Cardiac muscle cell (in vitro differentiated cells and primary cell): ENCODE results near the gene SDHC. TPM values are rescaled to one million over a fixed set of nuclear protein-coding genes. Genes with fewer than 3 reads are reported as not detected.

Source experiments
- DNase-seq, 2 donors: peaks; one replicate each; pipeline versions ENCODE4 v3.0.0 to v3.0.0-alpha.2; 2010 to 2017; ENCODE audit warnings: low read depth in 1 of 2, low spot score in 1 of 2
- H3K27ac ChIP-seq: fragments of 200-600 bp; sonication (generic); 2 replicates; pipeline ENCODE4 v1.5.1; 2016
- H3K27me3 ChIP-seq: fragments of 200-600 bp; sonication (generic); 2 replicates; pipeline ENCODE4 v1.6.0; 2016; ENCODE audit warnings: control low read depth
- H3K36me3 ChIP-seq: fragments of 200-600 bp; sonication (generic); 2 replicates; pipeline ENCODE4 v1.5.1; 2016; ENCODE audit warnings: control low read depth
- H3K4me1 ChIP-seq: fragments of 200-600 bp; sonication (generic); 2 replicates; pipeline ENCODE4 v1.8.1; 2017; ENCODE audit warnings: low read depth, mild to moderate bottlenecking, mixed run types
- H3K4me3 ChIP-seq: fragments of 200-600 bp; sonication (generic); 2 replicates; pipeline ENCODE4 v1.5.1; 2016; ENCODE audit warnings: mild to moderate bottlenecking
- H3K9me3 ChIP-seq: fragments of 200-600 bp; sonication (generic); 2 replicates; pipeline ENCODE4 v1.5.1; 2017; ENCODE audit warnings: low read depth, mild to moderate bottlenecking, control low read depth
- CTCF ChIP-seq: IDR thresholded peaks from 2 replicates; pipeline ENCODE4 v1.5.1; 2012; ENCODE audit warnings: low read depth, mild to moderate bottlenecking, low read length
- polyA plus RNA-seq: library from polyadenylated mRNA; unstranded; fragments of >200 nt; fragmentation: Nextera tagmentation; extraction: Ambion mirVana; gene quantifications from 2 replicates; pipeline ENCODE4 v1.2.1, GENCODE V29; 2016
- total RNA-seq: library from RNA; depleted of rRNA; stranded (reverse); fragments of >200 nt; gene quantifications from 2 replicates; pipeline ENCODE4 v1.2.3, GENCODE V29; 2016

The SDHC gene
- total and polyA plus RNA-seq, 2 experiments from 2014 or later, result 22.5 to 333 TPM

GRCh38 chr1:161300478-161300877 is 13.7 kb upstream of the SDHC start:
- DNase-seq, result no peak
- no peak overlapping the region for H3K4me3 ChIP-seq
- H3K27ac ChIP-seq, result no peak overlapping the region
- H3K4me1 ChIP-seq, result peaks cover 7% of the 10 kb centered on the region
- TF ChIP-seq CTCF, result no peak
- no peaks in the 10 kb centered on the region for H3K27me3 ChIP-seq
- no peaks in the 10 kb centered on the region for H3K36me3 ChIP-seq
- no peaks in the 10 kb centered on the region for H3K9me3 ChIP-seq

GRCh38 chr1:161304927-161305866 is 9.0 kb upstream of the SDHC start:
- Histone ChIP-seq H3K27me3 (no peaks in the 10 kb centered on the region), H3K36me3 (no peaks in the 10 kb centered on the region), H3K27ac (no peak overlapping the region), H3K9me3 (no peaks in the 10 kb centered on the region), H3K4me1 (peaks cover 10% of the 10 kb centered on the region), H3K4me3 (peak overlapping the region; percentile 76)
- TF ChIP-seq CTCF, result no peak
- DNase-seq, result no peak

- peak; percentile 36 for TF ChIP-seq CTCF
- H3K36me3 ChIP-seq, result no peaks in the 10 kb centered on the region
- H3K4me3 ChIP-seq, result peak overlapping the region; percentile 76
- H3K9me3 ChIP-seq, result no peaks in the 10 kb centered on the region
- H3K4me1 ChIP-seq, result peaks cover 10% of the 10 kb centered on the region
- H3K27ac ChIP-seq, result no peak overlapping the region
- DNase-seq, result peak; percentile 71 to 83
- H3K27me3 ChIP-seq, result no peaks in the 10 kb centered on the region
Measured at GRCh38 chr1:161305867-161306519, 8.2 kb upstream of the SDHC start.

GRCh38 chr1:161307230-161307768 is 6.9 kb upstream of the SDHC start:
- TF ChIP-seq CTCF, result no peak
- Histone ChIP-seq H3K27ac (no peak overlapping the region), H3K4me3 (no peak overlapping the region)

GRCh38 chr1:161307892-161308638 is 6.1 kb upstream of the SDHC start:
- Histone ChIP-seq H3K27me3 (no peaks in the 10 kb centered on the region), H3K27ac (no peak overlapping the region), H3K4me3 (no peak overlapping the region), H3K9me3 (no peaks in the 10 kb centered on the region), H3K4me1 (peaks cover 10% of the 10 kb centered on the region), H3K36me3 (no peaks in the 10 kb centered on the region)
- TF ChIP-seq CTCF, result no peak
- DNase-seq, result peak in 1 of 2 donors; percentile 18

More at GRCh38 chr1:161307230-161307768, 6.9 kb upstream of the SDHC start:
- DNase-seq, result peak in 1 of 2 donors; percentile 42
- H3K9me3 ChIP-seq, result no peaks in the 10 kb centered on the region
- H3K27me3 ChIP-seq, result no peaks in the 10 kb centered on the region
- H3K36me3 ChIP-seq, result no peaks in the 10 kb centered on the region
- peaks cover 10% of the 10 kb centered on the region for H3K4me1 ChIP-seq
